GM18499 (cell line): ENCODE results near the gene NOS1AP.
"Not testable (repeated sequence)": the region's sequence is repeated elsewhere in the genome, so short reads cannot be mapped to it uniquely, and the experiment has no call there.

Experiments used
- ATAC-seq: cut with Tn5 transposase; IDR thresholded peaks from one replicate; pipeline ENCODE4 v1.9.1; 2021; ENCODE audit warnings: moderate number of reproducible peaks; ENCODE audit not compliant: insufficient read depth, unreplicated experiment

Gene NOS1AP

DNA sequence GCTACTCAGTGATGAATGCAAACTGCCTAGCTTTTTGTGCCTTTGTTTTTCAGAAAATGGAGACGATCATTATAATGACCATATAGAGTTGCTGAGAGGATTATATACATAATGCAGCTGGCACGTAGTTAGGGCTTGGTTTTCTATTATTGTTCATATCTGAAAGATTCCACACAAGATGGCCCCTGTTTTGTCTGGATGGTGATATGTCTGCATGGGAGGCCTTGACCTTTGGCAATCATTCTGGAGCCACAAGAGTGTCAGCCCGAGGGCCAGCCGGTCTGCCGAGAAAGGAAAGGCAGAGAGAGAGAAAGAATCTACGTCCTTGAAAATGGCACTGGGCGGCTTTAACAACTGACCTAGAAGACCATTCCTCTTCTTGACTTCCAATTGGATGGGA is 348.2 kb downstream of the NOS1AP start:
- ATAC-seq = no peak

- not testable (repeated sequence) for ATAC-seq
Measured at GRCh38 chr1:162418584-162418983, 349.1 kb downstream of the NOS1AP start.

DNA sequence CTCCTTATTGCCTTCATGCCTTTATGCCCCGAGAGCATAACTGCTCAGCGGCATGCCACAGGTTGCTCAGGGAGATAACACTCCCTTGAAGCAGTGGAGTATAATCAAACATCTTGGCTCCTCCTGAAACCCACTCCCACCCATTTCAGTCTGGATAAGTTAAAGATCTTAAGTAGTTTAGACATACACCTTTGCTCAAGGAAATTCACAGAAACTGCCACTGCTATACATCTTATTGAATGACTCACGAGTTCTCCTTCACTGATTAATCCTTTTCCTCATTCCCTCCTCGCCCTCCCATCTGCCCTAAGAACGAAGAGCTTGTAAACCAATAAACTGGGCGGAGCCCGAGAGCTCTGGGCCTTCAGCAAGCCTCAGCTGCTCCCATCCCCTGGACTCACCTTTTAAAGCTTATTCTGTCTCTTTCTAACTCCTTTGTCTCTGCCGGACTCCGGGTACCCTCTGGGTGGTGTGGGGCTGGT is 350.0 kb downstream of the NOS1AP start:
- ATAC-seq = not testable (repeated sequence)
